HG02973 (cell line): Measurements from ENCODE around the gene ATP5F1A.
A peak's percentile ranks its signal among the peaks of the same experiment; 100 is the strongest.
"Not testable (repeated sequence)": the region's sequence is repeated elsewhere in the genome, so short reads cannot be mapped to it uniquely, and the experiment has no call there.

ENCODE experiments used
- ATAC-seq: cut with Tn5 transposase; IDR thresholded peaks from one replicate; pipeline ENCODE4 v1.9.1; 2021; ENCODE audit warnings: moderate library complexity; ENCODE audit not compliant: unreplicated experiment

ATP5F1A gene

GRCh38 chr18:46097801-46098615 is at the start of gene ATP5F1A:
TSS of gene ATP5F1A (minus strand) at chr18:46098296. CDS start at chr18:46098231, 65 bp downstream.
- ATAC-seq: peak; percentile 74

- no peak for ATAC-seq
Observed at GRCh38 chr18:46141199-46141598, 43.1 kb upstream of the ATP5F1A start.

DNA sequence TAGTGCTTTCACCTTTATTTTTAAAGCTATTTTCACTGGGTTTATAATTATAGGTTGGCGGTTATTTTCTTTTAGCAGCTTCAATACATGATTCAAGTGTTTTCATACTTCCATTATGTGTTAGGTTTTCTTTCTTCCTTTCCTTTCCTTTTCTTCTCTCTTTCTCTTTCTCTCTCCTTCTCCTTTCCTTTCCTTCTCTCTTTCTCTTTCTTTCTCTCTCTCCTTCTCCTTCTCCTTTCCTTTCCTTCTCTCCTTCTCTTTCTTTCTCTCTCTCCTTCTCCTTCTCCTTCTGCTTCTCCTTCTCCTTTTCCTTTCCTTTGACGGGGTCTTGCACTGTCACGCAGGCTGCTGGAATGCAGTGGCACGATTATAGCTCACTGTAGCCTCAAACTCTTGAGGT is 42.1 kb upstream of the ATP5F1A start:
- no peak for ATAC-seq

DNA sequence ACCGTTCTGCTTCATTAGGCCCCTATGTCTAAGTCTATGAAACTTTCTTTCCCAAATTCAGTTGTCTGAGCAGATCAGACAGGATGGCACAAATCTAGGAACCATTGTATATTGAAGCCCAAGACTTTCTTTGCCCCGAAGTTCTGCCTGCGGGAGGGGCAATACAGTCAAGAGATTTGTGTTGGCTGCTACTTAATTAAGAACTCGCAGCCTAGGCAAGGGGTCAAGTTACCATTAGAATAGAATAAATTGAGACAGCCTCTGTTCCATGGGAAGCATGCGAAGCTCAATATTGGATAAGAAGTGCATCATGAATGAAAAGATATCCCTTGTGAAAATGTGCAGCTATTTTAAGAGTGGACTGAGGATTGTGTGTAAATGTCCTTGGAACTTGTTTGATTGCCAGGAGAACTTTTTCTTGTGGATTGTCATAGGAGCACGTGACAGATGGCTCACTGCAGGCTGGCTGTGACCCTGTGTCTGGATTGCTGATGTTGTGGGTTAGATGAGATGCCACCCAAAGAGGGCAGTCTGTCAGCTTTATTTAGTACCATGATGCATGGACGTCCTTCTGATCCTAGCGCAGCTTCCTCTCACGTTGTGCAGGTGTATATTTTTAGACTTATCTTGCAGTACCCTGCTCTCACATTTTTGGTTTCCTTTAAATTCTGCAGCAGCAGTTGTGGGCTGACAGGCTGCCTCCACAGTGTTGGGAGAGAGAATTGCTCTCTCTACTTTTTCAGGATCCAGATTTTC is 37.0 kb upstream of the ATP5F1A start:
- ATAC-seq: no peak

DNA sequence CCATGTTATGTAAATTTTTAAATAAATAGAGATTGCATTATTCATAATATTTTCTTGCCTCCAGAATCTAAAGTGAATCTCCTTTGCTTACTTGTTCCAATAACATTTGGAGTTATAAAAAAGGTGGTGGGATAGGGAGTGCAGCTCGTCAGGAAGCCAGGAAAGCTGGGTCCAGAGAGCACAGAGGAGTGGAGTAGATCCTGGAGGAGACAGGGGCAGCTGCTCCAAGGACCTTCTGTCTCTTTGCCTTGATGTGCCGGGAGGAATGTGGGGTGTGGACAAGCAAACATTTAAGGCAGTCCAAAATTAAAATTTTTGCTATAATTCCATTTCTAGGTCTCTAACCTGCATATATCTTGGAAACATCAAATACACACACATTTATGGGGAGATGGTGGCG is 35.4 kb upstream of the ATP5F1A start:
- ATAC-seq: no peak

DNA sequence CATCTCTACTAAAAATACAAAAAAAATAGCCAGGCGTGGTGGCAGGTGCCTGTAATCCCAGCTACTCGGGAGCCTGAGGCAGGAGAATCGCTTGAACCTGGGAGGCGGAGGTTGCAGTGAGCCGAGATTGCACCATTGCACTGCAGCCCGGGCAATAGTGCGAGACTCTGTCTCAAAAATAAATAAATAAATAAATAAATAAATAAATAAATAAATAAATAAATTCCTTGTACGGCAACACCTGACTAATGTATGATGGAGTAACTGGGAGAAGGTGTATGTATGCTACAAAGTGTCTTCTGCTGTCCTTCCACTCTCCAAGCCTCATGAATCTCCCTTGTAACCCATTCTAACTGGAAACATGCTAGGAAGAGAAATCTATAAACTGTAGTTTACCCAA is 32.5 kb upstream of the ATP5F1A start:
- ATAC-seq: not testable (repeated sequence)

DNA sequence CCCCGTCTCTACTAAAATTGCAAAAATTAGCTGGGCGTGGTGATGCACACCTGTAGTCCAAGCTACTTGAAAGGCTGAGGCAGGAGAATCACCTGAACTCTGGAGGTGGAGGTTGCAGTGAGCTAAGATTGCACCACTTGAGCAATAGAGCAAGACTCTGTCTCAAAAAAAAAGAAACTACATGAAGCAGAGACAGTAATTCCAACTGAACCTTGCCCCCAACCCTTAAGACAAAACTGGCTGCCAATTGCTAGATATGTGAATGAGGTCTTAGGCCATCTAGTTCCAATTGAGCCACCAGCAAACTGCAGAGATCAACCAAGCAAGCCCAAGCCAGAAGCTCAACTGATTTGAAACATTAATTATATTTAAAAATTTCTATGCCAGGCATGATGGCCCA is 32.0 kb upstream of the ATP5F1A start:
- no peak for ATAC-seq

DNA sequence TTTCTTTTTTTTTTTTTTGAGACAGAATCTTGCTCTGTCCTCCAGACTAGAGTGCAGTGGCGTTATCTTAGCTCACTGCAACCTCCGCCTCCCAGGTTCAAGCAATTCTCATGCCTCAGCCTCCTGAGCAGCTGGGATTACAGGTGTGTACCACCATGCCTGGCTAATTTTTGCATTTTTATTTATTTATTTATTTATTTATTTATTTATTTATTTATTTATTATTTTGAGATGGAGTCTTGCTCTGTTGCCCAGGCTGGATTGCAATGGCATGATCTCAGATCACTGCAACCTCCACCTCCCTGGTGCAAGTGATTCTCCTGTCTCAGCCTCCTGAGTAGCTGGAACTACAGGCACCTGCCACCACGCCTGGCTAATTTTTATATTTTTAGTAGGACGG is 28.5 kb upstream of the ATP5F1A start:
- not testable (repeated sequence) for ATAC-seq

DNA sequence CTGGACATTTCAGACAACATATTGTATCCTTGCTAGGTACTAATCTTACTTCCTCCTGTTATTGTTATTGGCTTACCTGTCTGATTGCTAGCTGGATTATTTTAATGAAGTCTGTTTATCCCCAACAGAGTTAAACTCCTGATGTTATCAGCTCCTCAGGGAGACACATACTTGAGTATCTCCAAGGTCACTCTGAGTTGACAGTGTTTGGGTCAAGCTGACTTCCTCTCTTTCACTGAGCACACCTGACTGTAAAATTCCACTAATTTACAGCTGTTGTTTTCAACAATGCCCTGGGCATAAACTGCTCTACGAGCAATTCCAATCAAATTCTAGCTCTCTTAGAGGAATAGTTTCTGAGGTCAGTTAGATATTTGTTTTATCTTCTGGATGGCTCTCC is 15.7 kb upstream of the ATP5F1A start:
- no peak for ATAC-seq

DNA sequence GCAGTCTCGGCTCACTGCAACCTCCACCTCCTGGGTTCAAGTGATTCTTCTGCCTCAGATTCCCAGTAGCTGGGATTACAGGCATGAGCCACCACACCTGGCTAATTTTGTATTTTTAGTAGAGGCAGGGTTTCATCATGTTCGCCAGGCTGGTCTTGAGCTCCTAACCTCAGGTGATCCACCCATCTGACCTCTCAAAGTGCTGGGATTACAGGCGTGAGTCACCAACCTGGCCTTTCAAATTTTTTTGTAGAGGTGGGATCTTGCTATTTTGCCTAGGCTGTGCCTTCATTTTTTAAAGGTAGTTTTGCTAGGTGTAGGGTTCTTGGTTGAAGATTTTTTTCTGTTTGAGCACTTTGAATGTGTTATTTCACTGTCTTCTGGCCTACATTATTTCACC is 12.3 kb upstream of the ATP5F1A start:
- no peak for ATAC-seq

- ATAC-seq: no peak
Observed at GRCh38 chr18:46109386-46109785, 11.3 kb upstream of the ATP5F1A start.

DNA sequence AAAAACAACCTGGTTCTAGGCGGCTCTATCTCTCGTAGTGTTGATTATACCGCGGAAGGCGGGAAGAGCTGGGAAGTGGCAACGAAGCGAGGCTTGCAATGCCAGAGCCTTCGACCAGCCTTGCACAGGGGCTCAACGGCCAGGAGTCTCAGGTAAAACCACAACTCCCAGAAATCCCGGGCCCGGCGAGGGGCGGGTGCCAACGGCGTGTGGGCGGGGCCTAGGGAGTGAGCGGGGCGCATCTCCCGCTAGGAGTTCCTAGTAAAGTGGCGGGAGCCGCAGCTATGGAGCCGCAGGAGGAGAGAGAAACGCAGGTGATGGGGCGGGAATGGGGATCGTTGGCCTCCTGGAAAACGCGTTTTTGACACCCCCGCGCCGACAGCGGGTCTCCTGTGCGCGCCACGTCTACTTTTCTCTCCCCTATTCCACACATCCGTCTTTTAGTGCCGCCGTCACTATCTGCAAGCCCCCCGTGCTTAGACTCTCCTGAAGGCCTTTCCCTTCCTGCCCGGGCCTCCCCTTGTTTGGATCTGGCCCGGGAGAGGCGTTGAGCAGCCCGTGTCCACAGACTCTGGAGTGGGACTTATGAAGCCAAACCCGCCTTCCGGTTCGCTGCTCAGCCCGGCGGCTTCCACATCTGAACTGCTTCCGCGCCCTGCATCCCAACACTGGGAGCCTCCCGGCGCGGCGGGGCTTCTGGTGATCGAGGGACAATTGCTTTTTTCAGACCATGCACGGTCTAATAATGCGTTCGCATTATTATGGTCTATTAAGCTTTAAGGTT is 6.2 kb upstream of the ATP5F1A start, which contains the start of gene HAUS1:
Gene HAUS1 (plus strand): TSS at position 258 of the 784 bp plus-strand sequence. CDS start 27 bp downstream, at position 285.
- ATAC-seq: peak; percentile 74

GRCh38 chr18:46099463-46099862 is 1.4 kb upstream of the ATP5F1A start:
- no peak for ATAC-seq

DNA sequence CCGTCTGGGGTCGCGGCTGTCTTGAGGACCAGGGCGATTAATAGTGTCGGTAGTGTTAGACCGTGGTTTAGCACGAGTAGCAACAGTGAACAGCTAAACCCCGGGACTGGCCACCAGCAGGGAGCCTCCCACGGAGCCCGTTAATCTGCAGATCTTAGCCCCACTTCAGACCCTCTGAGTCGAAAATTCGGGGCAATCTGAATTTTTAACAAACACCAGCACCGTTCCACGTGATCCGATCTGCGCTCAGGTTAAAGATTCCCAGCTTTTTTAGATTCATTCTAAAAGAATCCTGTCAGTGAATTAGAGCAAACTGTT is 479 bp upstream of the ATP5F1A start:
- ATAC-seq: no peak

DNA sequence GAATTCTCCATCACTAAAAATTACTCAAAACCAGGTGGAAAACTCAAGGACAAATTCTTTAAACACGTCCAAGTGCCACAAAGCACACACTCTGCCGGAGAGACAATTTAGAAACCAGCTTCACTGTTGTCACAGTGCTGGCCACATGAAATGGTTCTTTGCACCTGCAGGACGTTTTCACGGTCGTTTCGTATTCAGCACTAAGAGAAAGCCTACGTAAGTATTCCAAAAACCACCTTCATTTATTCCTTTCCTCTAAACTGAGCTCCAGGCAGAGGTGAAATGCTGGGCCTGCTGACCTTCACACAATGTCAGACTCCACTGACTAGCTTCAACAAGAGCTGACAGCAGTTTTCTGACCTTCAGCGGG is 680 bp downstream of the ATP5F1A start:
- peak; percentile 27 for ATAC-seq

DNA sequence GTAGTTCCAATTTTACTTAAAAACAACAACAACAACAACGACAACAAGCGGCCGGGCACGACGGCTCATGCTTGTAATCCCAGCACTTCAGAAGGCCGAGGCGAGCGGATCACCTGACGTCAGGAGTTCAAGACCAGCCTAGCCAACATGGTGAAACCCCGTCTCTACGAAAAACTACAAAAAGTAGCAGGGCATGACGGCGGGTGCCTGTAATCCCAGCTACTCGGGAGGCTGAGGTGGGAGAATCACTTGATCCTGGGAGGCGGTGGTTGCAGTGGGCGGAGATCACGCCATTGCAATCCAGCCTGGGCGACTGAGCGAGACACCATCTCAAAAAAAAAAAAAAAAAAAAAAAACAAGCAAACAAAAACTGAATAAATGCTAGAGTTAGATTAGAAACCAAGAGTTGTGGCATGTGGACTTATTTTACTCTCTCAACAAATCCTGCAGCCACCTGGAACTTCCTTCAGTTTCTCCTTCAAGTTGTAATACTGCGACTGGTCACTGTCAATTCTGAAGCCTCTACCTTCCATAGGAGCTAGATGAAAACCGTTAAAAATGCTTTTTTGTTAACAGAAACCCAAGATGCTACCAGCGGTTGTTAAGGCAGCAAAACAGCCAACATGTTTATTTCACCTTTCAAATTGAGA is 1.3 kb downstream of the ATP5F1A start:
- no peak for ATAC-seq

- ATAC-seq: no peak
Observed at GRCh38 chr18:46095532-46095931, 2.6 kb downstream of the ATP5F1A start.

- not testable (repeated sequence) for ATAC-seq
Observed at GRCh38 chr18:46088501-46088900, 9.6 kb downstream of the ATP5F1A start.

DNA sequence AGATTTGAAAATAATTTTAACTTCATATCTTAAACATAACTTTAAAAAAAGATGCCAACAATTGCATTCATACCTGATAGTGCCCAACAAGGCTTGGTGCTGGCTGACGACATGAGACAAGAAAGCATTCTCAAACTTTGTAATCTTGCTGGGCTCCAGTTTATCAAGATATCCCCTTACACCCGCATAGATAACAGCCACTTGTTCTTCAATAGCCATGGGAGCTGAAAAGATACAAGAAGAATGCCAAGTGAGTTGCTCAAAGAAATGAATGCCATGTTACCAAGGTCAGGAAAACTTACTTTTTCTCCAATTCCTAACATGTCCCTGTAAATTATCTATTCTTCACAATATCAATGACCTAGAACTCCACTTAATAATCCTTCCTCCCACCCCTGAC is 13.7 kb downstream of the ATP5F1A start:
- ATAC-seq: no peak

- no peak for ATAC-seq
Observed at GRCh38 chr18:46080156-46080555, 17.9 kb downstream of the ATP5F1A start.

DNA sequence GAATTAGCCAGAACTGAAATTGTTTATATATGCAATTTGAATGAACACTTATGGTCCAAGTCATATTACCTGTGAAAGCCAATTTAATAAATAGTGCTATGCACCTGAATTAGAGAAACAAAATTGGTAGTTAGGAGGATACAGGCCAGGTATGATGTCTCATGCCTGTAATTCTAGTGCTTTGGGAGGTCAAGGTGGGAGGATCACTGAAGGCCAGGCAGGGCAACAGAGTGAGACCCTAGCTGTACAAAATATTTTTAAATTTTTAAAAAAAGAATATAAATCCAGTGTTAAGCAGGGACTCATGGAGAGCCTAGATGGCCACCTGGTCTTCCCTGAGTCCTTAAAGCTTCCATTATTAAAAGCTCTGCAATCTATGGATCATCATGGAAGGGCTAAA is 18.8 kb downstream of the ATP5F1A start:
- no peak for ATAC-seq
